GM12801 (cell line): Measurements from ENCODE around the gene FAM47C.
"Not testable (repeated sequence)": the region's sequence is repeated elsewhere in the genome, so short reads cannot be mapped to it uniquely, and the experiment has no call there.

Experiments
- CTCF ChIP-seq: IDR thresholded peaks from one replicate; pipeline ENCODE4 v1.5.1; 2011; ENCODE audit warnings: control low read depth; ENCODE audit not compliant: insufficient read length; ENCODE audit errors: extremely low read depth

Gene FAM47C

GRCh38 chrX:37008182-37008581 is at the start of gene FAM47C:
TSS of gene FAM47C (plus strand) at chrX:37008366. CDS start at chrX:37008411, 45 bp downstream.
- not testable (repeated sequence) for TF ChIP-seq CTCF

- no peak for TF ChIP-seq CTCF
Observed at GRCh38 chrX:36961590-36961989, 46.6 kb upstream of the FAM47C start.

GRCh38 chrX:36963069-36963808 is 44.9 kb upstream of the FAM47C start:
- TF ChIP-seq CTCF = no peak

- no peak for TF ChIP-seq CTCF
Observed at GRCh38 chrX:36963852-36964251, 44.3 kb upstream of the FAM47C start.

GRCh38 chrX:36973575-36973974 is 34.6 kb upstream of the FAM47C start:
- no peak for TF ChIP-seq CTCF

- no peak for TF ChIP-seq CTCF
Observed at GRCh38 chrX:36974911-36975310, 33.3 kb upstream of the FAM47C start.

- TF ChIP-seq CTCF = no peak
Observed at GRCh38 chrX:36978886-36979285, 29.3 kb upstream of the FAM47C start.
